H9 (cell line): Measurements from ENCODE around the gene ACOXL. TPM values are rescaled to one million over a fixed set of nuclear protein-coding genes. Genes with fewer than 3 reads are reported as not detected.

Experiments used
- DNase-seq: peaks from one replicate; pipeline ENCODE4 v3.0.0-alpha.2; 2017
- H2AFZ ChIP-seq: one replicate; pipeline ENCODE4 v1.6.1; 2013; ENCODE audit warnings: mild to moderate bottlenecking, low read length, control low read depth, moderate library complexity
- H2AK5ac ChIP-seq: 2 replicates; pipeline ENCODE4 v1.6.1; 2013; ENCODE audit warnings: low read length, control low read depth, mixed read lengths; ENCODE audit not compliant: insufficient read length
- H2BK120ac ChIP-seq: one replicate; pipeline ENCODE4 v1.6.1; 2013; ENCODE audit warnings: low read depth, mild to moderate bottlenecking, low read length, control low read depth, inconsistent platforms; ENCODE audit not compliant: poor library complexity, severe bottlenecking
- H2BK12ac ChIP-seq: 2 replicates; pipeline ENCODE4 v1.6.1; 2013; ENCODE audit warnings: low read length, control low read depth, mixed read lengths, low read depth; ENCODE audit not compliant: insufficient read length
- H2BK15ac ChIP-seq: 2 replicates; pipeline ENCODE4 v1.6.1; 2013; ENCODE audit warnings: low read depth, low read length, control low read depth
- H2BK20ac ChIP-seq: one replicate; pipeline ENCODE4 v1.6.1; 2013; ENCODE audit warnings: low read depth, mild to moderate bottlenecking, low read length, control low read depth, inconsistent platforms; ENCODE audit not compliant: poor library complexity, severe bottlenecking
- H2BK5ac ChIP-seq: 2 replicates; pipeline ENCODE4 v1.6.1; 2013; ENCODE audit warnings: low read length, control low read depth, mixed read lengths; ENCODE audit not compliant: insufficient read length
- H3K14ac ChIP-seq: 2 replicates; pipeline ENCODE4 v1.6.1; 2013; ENCODE audit warnings: low read length, control low read depth; ENCODE audit not compliant: insufficient read depth
- H3K18ac ChIP-seq: 2 replicates; pipeline ENCODE4 v1.6.1; 2013; ENCODE audit warnings: low read depth, mild to moderate bottlenecking, mixed read lengths, low read length, control low read depth; ENCODE audit not compliant: insufficient read length
- H3K23ac ChIP-seq: 2 replicates; pipeline ENCODE4 v1.6.1; 2013; ENCODE audit warnings: low read length, control low read depth, mixed read lengths, low read depth; ENCODE audit not compliant: insufficient read length
- H3K23me2 ChIP-seq: 2 replicates; pipeline ENCODE4 v1.6.1; 2013; ENCODE audit warnings: low read depth, mild to moderate bottlenecking, mixed read lengths, low read length, control low read depth; ENCODE audit not compliant: insufficient read length, poor library complexity, severe bottlenecking
- H3K27ac ChIP-seq: 2 replicates; pipeline ENCODE4 v1.5.1; 2013; ENCODE audit warnings: low read length, control low read depth, mixed read lengths, low read depth; ENCODE audit not compliant: insufficient read length
- H3K27me3 ChIP-seq: 2 replicates; pipeline ENCODE4 v1.6.1; 2013; ENCODE audit warnings: low read length, control low read depth, inconsistent platforms; ENCODE audit not compliant: insufficient read depth
- H3K4ac ChIP-seq: 2 replicates; pipeline ENCODE4 v1.6.1; 2013; ENCODE audit warnings: low read depth, mild to moderate bottlenecking, control low read depth, inconsistent platforms, low read length, moderate library complexity
- H3K4me1 ChIP-seq: 2 replicates; pipeline ENCODE4 v1.6.1; 2013; ENCODE audit warnings: low read length, control low read depth, inconsistent platforms; ENCODE audit not compliant: insufficient read depth
- H3K4me2 ChIP-seq: 2 replicates; pipeline ENCODE4 v1.6.1; 2013; ENCODE audit warnings: low read length, control low read depth, mixed read lengths; ENCODE audit not compliant: insufficient read length, insufficient read depth
- H3K56ac ChIP-seq: 2 replicates; pipeline ENCODE4 v1.6.1; 2013; ENCODE audit warnings: low read depth, mild to moderate bottlenecking, mixed read lengths, low read length, control low read depth; ENCODE audit not compliant: insufficient read length
- H3K79me1 ChIP-seq: 2 replicates; pipeline ENCODE4 v1.6.1; 2013; ENCODE audit warnings: low read depth, mild to moderate bottlenecking, moderate library complexity, low read length, control low read depth, inconsistent platforms; ENCODE audit not compliant: insufficient read depth, poor library complexity, severe bottlenecking
- H3K79me2 ChIP-seq: 2 replicates; pipeline ENCODE4 v1.6.1; 2013; ENCODE audit warnings: low read length, control low read depth, inconsistent platforms; ENCODE audit not compliant: insufficient read depth
- H3K9ac ChIP-seq: 2 replicates; pipeline ENCODE4 v1.6.1; 2013; ENCODE audit warnings: low read length, control low read depth, mixed read lengths; ENCODE audit not compliant: insufficient read length; ENCODE audit errors: extremely low read depth
- H3K9me3 ChIP-seq: one replicate; pipeline ENCODE4 v1.6.1; 2013; ENCODE audit warnings: low read depth, low read length, inconsistent platforms; ENCODE audit not compliant: control insufficient read depth
- H3T11ph ChIP-seq: one replicate; pipeline ENCODE4 v1.6.1; 2013; ENCODE audit warnings: mild to moderate bottlenecking, low read length, control low read depth, inconsistent platforms
- H4K20me1 ChIP-seq: one replicate; pipeline ENCODE4 v1.6.1; 2013; ENCODE audit not compliant: control insufficient read depth, insufficient read length, insufficient read depth
- H4K5ac ChIP-seq: 2 replicates; pipeline ENCODE4 v1.6.1; 2013; ENCODE audit warnings: low read depth, mild to moderate bottlenecking, mixed read lengths, low read length, control low read depth; ENCODE audit not compliant: insufficient read length
- H4K8ac ChIP-seq: replicated peaks from 2 replicates; pipeline ENCODE4 v1.6.1; 2013; ENCODE audit warnings: low read length, control low read depth, mixed read lengths, low read depth; ENCODE audit not compliant: insufficient read length
- H4K91ac ChIP-seq: 2 replicates; pipeline ENCODE4 v1.6.1; 2013; ENCODE audit warnings: low read depth, mild to moderate bottlenecking, moderate library complexity, mixed read lengths, low read length, control low read depth; ENCODE audit not compliant: insufficient read length
- H3K27ac Mint-ChIP-seq, 3 experiments: 2 replicates in 2 of 3; 3 replicates in 1 of 3; pipeline ENCODE4 v1.8.0; 2020 to 2021; ENCODE audit warnings: mixed read lengths in 3 of 3, mild to moderate bottlenecking in 1 of 3, moderate library complexity in 1 of 3
- H3K27me3 Mint-ChIP-seq: 2 replicates; pipeline ENCODE4 v1.8.0; 2021; ENCODE audit warnings: low read depth, mild to moderate bottlenecking, moderate library complexity, mixed read lengths
- H3K36me3 Mint-ChIP-seq, 3 experiments: 2 replicates in 2 of 3; 3 replicates in 1 of 3; pipeline ENCODE4 v1.8.0; 2020 to 2021; ENCODE audit warnings: low read depth in 3 of 3, mixed read lengths in 3 of 3; ENCODE audit not compliant: insufficient read depth in 1 of 3
- H3K4me1 Mint-ChIP-seq, 2 experiments: 2 replicates each; pipeline ENCODE4 v1.8.0; 2020; ENCODE audit warnings: mixed read lengths in 2 of 2
- H3K4me3 Mint-ChIP-seq, 2 experiments: 2 replicates in 1 of 2; 3 replicates in 1 of 2; pipeline ENCODE4 v1.8.0; 2020 to 2021; ENCODE audit warnings: mild to moderate bottlenecking in 2 of 2, mixed read lengths in 2 of 2, moderate library complexity in 1 of 2
- H3K9me3 Mint-ChIP-seq, 2 experiments: 2 replicates in 1 of 2; 3 replicates in 1 of 2; pipeline ENCODE4 v1.8.0; 2020; ENCODE audit warnings: mild to moderate bottlenecking in 2 of 2, mixed read lengths in 2 of 2, moderate library complexity in 1 of 2
- CTCF ChIP-seq: fragments of 200-600 bp; sonication (generic); conservative IDR thresholded peaks from 3 replicates; pipeline ENCODE4 v1.8.0; 2021; ENCODE audit warnings: antibody characterized with exemption, mild to moderate bottlenecking
- WGBS: extraction: QIAGEN DNeasy Blood & Tissue Kit; methylation state at CpG from one replicate; pipeline ENCODE4 v1.1.7; 2013; ENCODE audit warnings: missing lambda C conversion rate, low lambda C conversion rate, mixed read lengths; ENCODE audit not compliant: insufficient read length; ENCODE audit errors: extremely low coverage; 5-methylcytosine and 5-hydroxymethylcytosine counted together
- total RNA-seq: library from RNA; stranded (reverse); gene quantifications from 2 replicates; pipeline ENCODE4 v1.2.1, GENCODE V29; 2021

ACOXL gene
- total RNA-seq, 1 experiment from 2014 or later = 37.6 TPM

DNA sequence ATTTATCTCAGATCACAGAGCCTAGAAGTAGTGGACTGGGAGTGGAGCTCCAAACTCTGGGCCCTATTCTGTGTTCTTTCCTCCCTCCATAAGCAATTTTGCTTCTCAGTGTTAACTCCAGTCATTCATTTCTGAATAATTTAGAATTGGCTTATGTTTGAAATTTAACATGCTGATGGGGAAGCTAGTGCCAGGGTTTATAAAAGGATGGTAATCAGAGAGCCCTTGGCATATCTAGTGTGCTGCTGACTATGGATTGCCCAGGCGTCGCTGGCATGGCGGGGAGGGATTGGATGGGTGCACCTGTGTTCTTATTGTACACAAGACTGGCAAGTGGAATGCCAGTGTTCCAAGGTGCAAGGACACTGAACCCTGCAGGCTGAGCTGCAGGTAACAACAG, 177.1 kb downstream of the ACOXL start:
- WGBS = no CpG with 5 or more reads among the region's 3 CpGs

More for the DNA sequence above, 177.1 kb downstream of the ACOXL start:
- no peak for TF ChIP-seq CTCF
- H3K4ac ChIP-seq = no peak overlapping the region
- Mint-ChIP-seq H3K36me3 (peaks cover 10 to 35% (median 27%) of the 10 kb centered on the region in 3 experiments; a peak in 6 of 7 replicates), H3K27me3 (no peaks in the 10 kb centered on the region), H3K27ac (no peak overlapping the region), H3K9me3 (peaks cover 6 to 7% of the 10 kb centered on the region in 2 experiments; a peak in 3 of 5 replicates), H3K4me1 (peaks cover 7% of the 10 kb centered on the region in 2 experiments), H3K4me3 (no peak overlapping the region)
- H3K9me3 ChIP-seq = no peaks in the 10 kb centered on the region
- H3K56ac ChIP-seq = no peak overlapping the region
- no peak overlapping the region for H3T11ph ChIP-seq
- DNase-seq = no peak
- H2AFZ ChIP-seq = no peak overlapping the region
- H4K5ac ChIP-seq = no peak overlapping the region
- no peak overlapping the region for H3K9ac ChIP-seq
- no peaks in the 10 kb centered on the region for H3K27me3 ChIP-seq
- no peak overlapping the region for H4K8ac ChIP-seq
- H3K79me1 ChIP-seq = no peaks in the 10 kb centered on the region
- no peak overlapping the region for H3K18ac ChIP-seq
- H4K20me1 ChIP-seq = no peaks in the 10 kb centered on the region
- H2BK15ac ChIP-seq = no peak overlapping the region
- H4K91ac ChIP-seq = no peak overlapping the region
- no peaks in the 10 kb centered on the region for H3K79me2 ChIP-seq
- H3K23me2 ChIP-seq = no peaks in the 10 kb centered on the region
- no peak overlapping the region for H2BK12ac ChIP-seq
- no peak overlapping the region for H2BK5ac ChIP-seq
- H3K23ac ChIP-seq = no peak overlapping the region
- H2BK120ac ChIP-seq = no peak overlapping the region
- peaks cover 6% of the 10 kb centered on the region; the same call in 1 of the 2 replicates for H3K4me1 ChIP-seq
- no peak overlapping the region for H3K27ac ChIP-seq
- H2BK20ac ChIP-seq = no peak overlapping the region
- H3K4me2 ChIP-seq = no peak overlapping the region
- H3K14ac ChIP-seq = no peak overlapping the region
- H2AK5ac ChIP-seq = no peak overlapping the region
